GM20000 (cell line): Measurements from ENCODE around the gene SNX32.

Experiments used
- DNase-seq: peaks from one replicate; pipeline ENCODE4 v3.0.0; 2012; ENCODE audit warnings: low spot score
- CTCF ChIP-seq: IDR thresholded peaks from 2 replicates; pipeline ENCODE4 v1.5.1; 2012; ENCODE audit warnings: mild to moderate bottlenecking, control low read depth; ENCODE audit errors: extremely low read depth, missing control alignments

SNX32 gene

GRCh38 chr11:65793625-65794400, 40.0 kb upstream of the SNX32 start:
- DNase-seq, result no peak
- no peak for TF ChIP-seq CTCF

GRCh38 chr11:65794570-65795510, 38.9 kb upstream of the SNX32 start:
- no peak for TF ChIP-seq CTCF
- no peak for DNase-seq

GRCh38 chr11:65796726-65797601, 36.8 kb upstream of the SNX32 start:
- no peak for DNase-seq
- no peak for TF ChIP-seq CTCF

GRCh38 chr11:65797711-65798110, 36.1 kb upstream of the SNX32 start:
- no peak for TF ChIP-seq CTCF
- no peak for DNase-seq

GRCh38 chr11:65798882-65799281, 34.9 kb upstream of the SNX32 start:
- no peak for DNase-seq
- no peak for TF ChIP-seq CTCF

GRCh38 chr11:65801153-65801987, 32.4 kb upstream of the SNX32 start:
- DNase-seq, result no peak
- no peak for TF ChIP-seq CTCF
